Measurements from ENCODE around the gene MUS81.

Gene MUS81

DNA sequence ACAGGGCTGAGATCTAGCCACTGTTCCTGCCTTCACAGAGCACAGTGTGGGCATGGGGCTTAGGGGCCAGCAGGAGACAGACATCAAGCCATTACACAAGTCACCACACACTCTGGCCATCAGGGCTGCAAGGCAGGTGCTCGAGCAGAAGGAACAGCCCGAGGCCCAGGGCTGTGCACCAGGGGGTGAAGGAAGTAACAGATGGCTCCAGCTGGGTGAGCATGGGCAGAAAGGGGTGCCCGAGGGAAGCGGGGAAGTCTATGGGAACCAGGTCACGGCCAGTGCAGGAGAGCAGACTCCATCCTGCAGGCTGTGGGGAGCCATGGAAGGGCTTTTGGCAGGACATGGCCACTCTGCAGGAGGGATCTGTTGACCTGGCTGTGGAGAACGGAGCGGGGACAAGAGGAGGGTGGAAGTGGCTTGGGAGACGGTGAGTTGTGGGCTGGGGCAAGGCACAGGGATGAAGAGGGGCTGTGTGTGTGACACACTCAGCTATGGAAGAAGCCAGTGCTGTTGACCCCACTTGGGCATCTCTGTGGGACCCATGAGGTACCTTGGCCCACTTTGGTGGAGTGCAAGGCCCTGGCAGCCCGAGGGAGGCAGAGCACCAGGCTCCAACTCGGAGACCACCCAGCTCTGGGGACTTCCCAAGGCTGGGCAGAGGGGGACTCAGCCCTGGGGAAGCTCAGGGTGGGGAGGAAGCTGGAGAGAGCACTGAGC, 55.0 kb downstream of the MUS81 start:
- DNase-seq (ENCODE audit: low spot score): no peak
- TF ChIP-seq, protein P1, sequence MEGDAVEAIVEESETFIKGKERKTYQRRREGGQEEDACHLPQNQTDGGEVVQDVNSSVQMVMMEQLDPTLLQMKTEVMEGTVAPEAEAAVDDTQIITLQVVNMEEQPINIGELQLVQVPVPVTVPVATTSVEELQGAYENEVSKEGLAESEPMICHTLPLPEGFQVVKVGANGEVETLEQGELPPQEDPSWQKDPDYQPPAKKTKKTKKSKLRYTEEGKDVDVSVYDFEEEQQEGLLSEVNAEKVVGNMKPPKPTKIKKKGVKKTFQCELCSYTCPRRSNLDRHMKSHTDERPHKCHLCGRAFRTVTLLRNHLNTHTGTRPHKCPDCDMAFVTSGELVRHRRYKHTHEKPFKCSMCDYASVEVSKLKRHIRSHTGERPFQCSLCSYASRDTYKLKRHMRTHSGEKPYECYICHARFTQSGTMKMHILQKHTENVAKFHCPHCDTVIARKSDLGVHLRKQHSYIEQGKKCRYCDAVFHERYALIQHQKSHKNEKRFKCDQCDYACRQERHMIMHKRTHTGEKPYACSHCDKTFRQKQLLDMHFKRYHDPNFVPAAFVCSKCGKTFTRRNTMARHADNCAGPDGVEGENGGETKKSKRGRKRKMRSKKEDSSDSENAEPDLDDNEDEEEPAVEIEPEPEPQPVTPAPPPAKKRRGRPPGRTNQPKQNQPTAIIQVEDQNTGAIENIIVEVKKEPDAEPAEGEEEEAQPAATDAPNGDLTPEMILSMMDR (IDR thresholded peaks at IDR 0.05; ENCODE audit: extremely low read depth, missing control alignments): no peak

DNA sequence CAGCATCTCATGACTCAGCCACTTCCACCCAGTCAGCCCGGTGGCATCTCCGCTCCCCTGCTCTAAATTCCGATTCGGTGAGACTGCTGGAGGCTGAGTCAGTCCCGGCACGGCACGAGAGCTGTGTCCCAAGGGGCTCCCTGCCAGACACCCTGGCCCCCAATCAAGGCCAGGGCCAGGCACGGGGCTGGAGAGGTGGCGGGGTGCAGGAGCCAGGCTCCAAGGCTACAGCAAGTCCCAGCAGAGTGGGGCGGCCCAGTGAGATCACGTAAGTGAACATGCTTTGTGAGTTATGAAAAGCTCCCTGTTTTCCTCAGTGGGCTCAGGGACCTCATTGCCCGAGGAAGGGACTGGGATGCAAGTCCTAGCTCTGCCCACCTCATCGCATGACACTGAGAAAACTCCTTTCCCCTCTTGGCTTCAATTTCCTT, 55.6 kb downstream of the MUS81 start:
- DNase-seq (ENCODE audit: low spot score): no peak
- TF ChIP-seq, protein P1 (IDR thresholded peaks at IDR 0.05; ENCODE audit: extremely low read depth, missing control alignments): no peak

All from GM20000 (cell line).